B cell (primary cell): Measurements from ENCODE around the gene ZNF883. TPM values are rescaled to one million over a fixed set of nuclear protein-coding genes. Genes with fewer than 3 reads are reported as not detected.

Experiments used
- ATAC-seq: fragments of 200-7000 bp; cut with Tn5 transposase; one replicate; pipeline ENCODE4 v1.10.0; 2021; ENCODE audit warnings: low read depth, mild to moderate bottlenecking, moderate number of reproducible peaks, moderate library complexity
- CTCF ChIA-PET: fragments of 350-600 bp; sonication (Branson Sonifier 250); formaldehyde crosslinking; loops from one replicate; lab custom pipeline; 2021; ENCODE audit warnings: antibody characterized with exemption, inconsistent platforms; lab: Charles Lee
- POLR2A ChIA-PET: fragments of 350-600 bp; sonication (Branson Sonifier 250); formaldehyde crosslinking; loops from one replicate; lab custom pipeline; 2021; ENCODE audit warnings: antibody characterized with exemption; lab: Charles Lee
- DNase-seq: peaks from one replicate; pipeline ENCODE4 v3.0.0; 2013
- H2AFZ ChIP-seq: 2 replicates; pipeline ENCODE4 v1.6.1; 2012; ENCODE audit warnings: mild to moderate bottlenecking, low read depth, low read length; ENCODE audit not compliant: insufficient read depth, poor library complexity, severe bottlenecking
- H3K27ac ChIP-seq, 2 donors: 1 replicate in 1 of 2; 2 replicates in 1 of 2; pipeline ENCODE4 v1.5.1; 2012 to 2013; ENCODE audit warnings: low read length in 2 of 2, mild to moderate bottlenecking in 2 of 2, moderate library complexity in 1 of 2
- H3K27me3 ChIP-seq, 4 experiments: fragments of 200-600 bp in 1 of 4; sonication (generic) in 1 of 4; replicated peaks in 1 of 4; 1 replicate in 2 of 4; 2 replicates in 2 of 4; pipeline versions ENCODE4 v1.6.1 to v1.7.0; 2013 to 2016; ENCODE audit warnings: low read length in 3 of 4, mild to moderate bottlenecking in 2 of 4, mixed read lengths in 1 of 4, moderate library complexity in 1 of 4; ENCODE audit not compliant: insufficient read depth in 4 of 4, control insufficient read depth in 3 of 4; ENCODE audit errors: control extremely low read depth in 1 of 4
- H3K36me3 ChIP-seq, 2 experiments: replicated peaks in 1 of 2; 1 replicate in 1 of 2; 2 replicates in 1 of 2; pipeline versions ENCODE4 v1.6.1 to v1.7.1; 2013; ENCODE audit warnings: low read length in 1 of 2; ENCODE audit not compliant: insufficient read depth in 2 of 2, control insufficient read depth in 1 of 2; ENCODE audit errors: control extremely low read depth in 1 of 2, extremely low read depth in 1 of 2
- H3K4me1 ChIP-seq, 2 donors: fragments of 200-600 bp in 1 of 2; sonication (generic) in 1 of 2; 1 replicate in 1 of 2; 2 replicates in 1 of 2; pipeline versions ENCODE4 v1.5.1 to v1.6.1; 2013 to 2017; ENCODE audit warnings: low read length in 2 of 2; ENCODE audit not compliant: control insufficient read depth in 2 of 2, insufficient read depth in 2 of 2
- H3K4me2 ChIP-seq: replicated peaks from 2 replicates; pipeline ENCODE3; 2012; ENCODE audit warnings: mild to moderate bottlenecking, low read depth, low read length; ENCODE audit not compliant: poor library complexity, severe bottlenecking
- H3K4me3 ChIP-seq, 5 experiments: fragments of 200-600 bp in 1 of 5; sonication (generic) in 1 of 5; 1 replicate in 3 of 5; 2 replicates in 2 of 5; pipeline versions ENCODE4 v1.5.1 to v1.7.0; 2011 to 2016; ENCODE audit warnings: low read length in 4 of 5, mild to moderate bottlenecking in 4 of 5, low read depth in 2 of 5, control low read depth in 1 of 5, moderate library complexity in 1 of 5; ENCODE audit not compliant: insufficient read depth in 1 of 5; ENCODE audit errors: control extremely low read depth in 1 of 5, extremely low read depth in 1 of 5
- H3K79me2 ChIP-seq: fragments of 200-600 bp; sonication (generic); one replicate; pipeline ENCODE4 v1.6.0; 2016; ENCODE audit warnings: low read length; ENCODE audit not compliant: control insufficient read depth, insufficient read depth
- H3K9ac ChIP-seq: fragments of 200-600 bp; sonication (generic); 2 replicates; pipeline ENCODE4 v1.6.1; 2017; ENCODE audit warnings: mild to moderate bottlenecking, low read length, moderate library complexity
- H3K9me3 ChIP-seq, 3 donors: one replicate each; pipeline versions ENCODE4 v1.6.1 to v1.7.1; 2013; ENCODE audit warnings: low read length in 2 of 3; ENCODE audit not compliant: control insufficient read depth in 2 of 3, insufficient read depth in 1 of 3; ENCODE audit errors: control extremely low read depth in 1 of 3
- H4K20me1 ChIP-seq: 2 replicates; pipeline ENCODE4 v1.6.0; 2012; ENCODE audit warnings: mild to moderate bottlenecking, low read length; ENCODE audit not compliant: insufficient read depth, control insufficient read depth, poor library complexity, severe bottlenecking
- H3K27ac Mint-ChIP-seq: one replicate; pipeline ENCODE4 v1.8.0; 2021; ENCODE audit warnings: mixed read lengths
- H3K27me3 Mint-ChIP-seq: one replicate; pipeline ENCODE4 v1.8.0; 2021; ENCODE audit warnings: mixed read lengths
- H3K4me1 Mint-ChIP-seq: one replicate; pipeline ENCODE4 v1.8.0; 2021; ENCODE audit warnings: mixed read lengths
- H3K4me3 Mint-ChIP-seq: one replicate; pipeline ENCODE4 v1.8.0; 2021; ENCODE audit warnings: mixed read lengths
- H3K9me3 Mint-ChIP-seq: one replicate; pipeline ENCODE4 v1.8.0; 2022; ENCODE audit warnings: mixed read lengths; ENCODE audit not compliant: insufficient read depth
- CTCF ChIP-seq: fragments of 200-600 bp; IDR thresholded peaks from one replicate; pipeline ENCODE4 v1.8.0; 2022; ENCODE audit warnings: antibody characterized with exemption, mild to moderate bottlenecking
- EZH2 ChIP-seq: IDR thresholded peaks from 2 replicates; pipeline ENCODE4 v1.6.1; 2012; ENCODE audit warnings: borderline replicate concordance, low read depth, mild to moderate bottlenecking, moderate library complexity, low read length; ENCODE audit not compliant: insufficient read depth, poor library complexity, severe bottlenecking
- WGBS: methylation state at CpG from one replicate; pipeline ENCODE4 v1.1.5; 2013; ENCODE audit warnings: missing lambda C conversion rate; ENCODE audit not compliant: insufficient coverage; 5-methylcytosine and 5-hydroxymethylcytosine counted together
- intact Hi-C: fragments of 100-400 bp; cut with micrococcal nuclease; formaldehyde crosslinking; loops from one replicate; pipeline ENCODE4 v1.10.0; 2022
- polyA plus RNA-seq: library from polyadenylated mRNA; depleted of rRNA; stranded (reverse); fragments of >200 nt; gene quantifications from 2 replicates; pipeline ENCODE4 v1.2.3, GENCODE V29; 2012
- total RNA-seq, 2 donors: library from RNA; stranded (reverse); fragments of 120-200 nt in 1 of 2; gene quantifications; 1 replicate in 1 of 2; 2 replicates in 1 of 2; pipeline versions ENCODE4 v1.2.3 to v1.2.4, GENCODE V29; 2013 to 2022

Gene ZNF883
- total and polyA plus RNA-seq, 2 donors (not counting 1 experiment from before 2014, with no cell fraction given), result 0.54 TPM

DNA sequence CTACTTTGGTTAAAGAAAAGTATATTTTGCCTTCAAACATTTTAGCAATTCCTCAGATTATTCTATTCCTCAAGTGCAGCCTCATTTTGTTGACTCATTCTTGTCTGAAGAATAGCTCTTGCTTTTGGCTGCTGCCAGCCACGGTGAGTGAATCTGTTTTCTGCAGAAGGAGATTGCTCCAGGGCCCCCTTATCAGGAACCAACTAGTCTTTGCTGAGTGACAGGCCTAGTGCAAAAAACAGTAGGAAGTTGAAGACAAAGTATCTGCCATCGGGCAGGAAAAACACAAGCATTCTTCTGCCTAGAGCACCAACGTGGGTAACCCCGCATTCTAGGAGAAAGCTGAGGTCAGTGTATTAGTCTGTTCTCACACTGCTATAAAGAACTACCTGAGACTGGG lies 42.3 kb downstream of the ZNF883 start:
- no peaks in the 10 kb centered on the region for H3K4me1 ChIP-seq
- Mint-ChIP-seq H3K9me3 (no peaks in the 10 kb centered on the region), H3K27ac (no peak overlapping the region), H3K4me1 (no peaks in the 10 kb centered on the region), H3K27me3 (peaks cover 24% of the 10 kb centered on the region), H3K4me3 (no peak overlapping the region)
- H3K9ac ChIP-seq, result no peak overlapping the region
- CTCF ChIA-PET, result no interaction called here
- no peak for DNase-seq
- no peaks in the 10 kb centered on the region for H3K79me2 ChIP-seq
- no peaks in the 10 kb centered on the region for H3K36me3 ChIP-seq
- 6% methylated on average over 2 of the region's 4 CpGs for WGBS
- H3K27ac ChIP-seq, result no peak overlapping the region
- H3K9me3 ChIP-seq, result peaks cover 0 to under 1% (median 0%) of the 10 kb centered on the region in 3 donors
- no peaks in the 10 kb centered on the region for H4K20me1 ChIP-seq
- no peak overlapping the region for H3K4me2 ChIP-seq
- POLR2A ChIA-PET, result no interaction called here
- H2AFZ ChIP-seq, result no peak overlapping the region
- TF ChIP-seq EZH2, result no peak
- TF ChIP-seq CTCF, result no peak
- no peak for ATAC-seq
- peaks cover 0 to 10% (median 0%) of the 10 kb centered on the region in 4 experiments for H3K27me3 ChIP-seq
- H3K4me3 ChIP-seq, result no peak overlapping the region
- intact Hi-C loops, result no loop called here

- no peak overlapping the region for H3K4me3 ChIP-seq
- peaks cover 5% of the 10 kb centered on the region for H3K9me3 Mint-ChIP-seq
- H3K79me2 ChIP-seq, result no peaks in the 10 kb centered on the region
- H2AFZ ChIP-seq, result no peak overlapping the region
- H3K27ac Mint-ChIP-seq, result no peak overlapping the region
- no peak for TF ChIP-seq CTCF
- H3K4me1 ChIP-seq, result no peaks in the 10 kb centered on the region
- ChIA-PET CTCF (no interaction called here), POLR2A (no interaction called here)
- peaks cover 0 to 8% (median 0%) of the 10 kb centered on the region in 4 experiments for H3K27me3 ChIP-seq
- WGBS, result no CpG with 5 or more reads among the region's 1 CpG
- H3K36me3 ChIP-seq, result no peaks in the 10 kb centered on the region
- no peaks in the 10 kb centered on the region for H4K20me1 ChIP-seq
- H3K9me3 ChIP-seq, result peaks cover 0 to 4% (median 0%) of the 10 kb centered on the region in 3 donors
- H3K9ac ChIP-seq, result no peak overlapping the region
- ATAC-seq (no peak), DNase-seq (no peak)
- no peaks in the 10 kb centered on the region for H3K4me1 Mint-ChIP-seq
- peaks cover 28% of the 10 kb centered on the region for H3K27me3 Mint-ChIP-seq
- no peak overlapping the region for H3K4me2 ChIP-seq
- no peak overlapping the region for H3K27ac ChIP-seq
- intact Hi-C loops, result no loop called here
- no peak overlapping the region for H3K4me3 Mint-ChIP-seq
Observed at GRCh38 chr9:112955550-112955949, 56.4 kb downstream of the ZNF883 start.
